GM18519 (cell line): ENCODE results near the gene KIAA1328.
"Not testable (repeated sequence)": the region's sequence is repeated elsewhere in the genome, so short reads cannot be mapped to it uniquely, and the experiment has no call there.

ENCODE experiments used
- ATAC-seq: cut with Tn5 transposase; IDR thresholded peaks from one replicate; pipeline ENCODE4 v1.9.1; 2021; ENCODE audit warnings: mild to moderate bottlenecking, moderate library complexity; ENCODE audit not compliant: unreplicated experiment, low FRiP score

The KIAA1328 gene

GRCh38 chr18:37107748-37108522, 279.0 kb downstream of the KIAA1328 start:
- no peak for ATAC-seq

GRCh38 chr18:37122877-37123276, 293.9 kb downstream of the KIAA1328 start:
- ATAC-seq = no peak

- ATAC-seq = no peak
These were observed 295.6 kb downstream of the KIAA1328 start for GRCh38 chr18:37124516-37124915.

GRCh38 chr18:37135177-37135576, 306.2 kb downstream of the KIAA1328 start:
- ATAC-seq = no peak

- no peak for ATAC-seq
These were observed 309.5 kb downstream of the KIAA1328 start for GRCh38 chr18:37138456-37138855.

GRCh38 chr18:37139876-37140275, 310.9 kb downstream of the KIAA1328 start:
- ATAC-seq = no peak

GRCh38 chr18:37144921-37145320, 316.0 kb downstream of the KIAA1328 start:
- ATAC-seq = no peak

- no peak for ATAC-seq
These were observed 327.5 kb downstream of the KIAA1328 start for GRCh38 chr18:37156330-37156942.

- ATAC-seq = no peak
These were observed 331.3 kb downstream of the KIAA1328 start for GRCh38 chr18:37160038-37160820.

GRCh38 chr18:37161491-37161890, 332.6 kb downstream of the KIAA1328 start:
- ATAC-seq = no peak

- ATAC-seq = no peak
These were observed 333.6 kb downstream of the KIAA1328 start for GRCh38 chr18:37162551-37162950.

- ATAC-seq = no peak
These were observed 334.2 kb downstream of the KIAA1328 start for GRCh38 chr18:37163119-37163518.

- ATAC-seq = no peak
These were observed 337.6 kb downstream of the KIAA1328 start for GRCh38 chr18:37166491-37166890.

- not testable (repeated sequence) for ATAC-seq
These were observed 338.0 kb downstream of the KIAA1328 start for GRCh38 chr18:37166966-37167365.

GRCh38 chr18:37170984-37171383, 342.1 kb downstream of the KIAA1328 start:
- ATAC-seq = no peak

- no peak for ATAC-seq
These were observed 344.5 kb downstream of the KIAA1328 start for GRCh38 chr18:37173384-37173783.

- no peak for ATAC-seq
These were observed 347.0 kb downstream of the KIAA1328 start for GRCh38 chr18:37175727-37176620.

- no peak for ATAC-seq
These were observed 347.7 kb downstream of the KIAA1328 start for GRCh38 chr18:37176621-37176934.

GRCh38 chr18:37179384-37179783, 350.5 kb downstream of the KIAA1328 start:
- ATAC-seq = no peak

GRCh38 chr18:37180086-37180485, 351.2 kb downstream of the KIAA1328 start:
- ATAC-seq = no peak
